A673 (cell line): ENCODE measurements around the gene PIK3C2B.

Experiments
- CTCF ChIP-seq: fragments of 300-800, 200-600 bp; sonication (generic); conservative IDR thresholded peaks from 2 replicates; pipeline ENCODE4 v1.5.1; 2017; ENCODE audit warnings: low read depth, mild to moderate bottlenecking, antibody characterized with exemption, low read length, moderate library complexity, mixed read lengths
- EZH2 ChIP-seq: fragments of 200-600 bp; sonication (generic); IDR thresholded peaks from 2 replicates; pipeline ENCODE4 v1.6.1; 2017; ENCODE audit warnings: borderline replicate concordance, low read depth, mild to moderate bottlenecking, mixed read lengths, antibody characterized with exemption, low read length; ENCODE audit not compliant: poor library complexity, severe bottlenecking

GRCh38 chr1:204469304-204469703 is 25.3 kb downstream of the PIK3C2B start:
- TF ChIP-seq CTCF (no peak), EZH2 (no peak)
